ACC112 (cell line): ENCODE data around the gene MCF2L.
"Not testable (repeated sequence)": the region's sequence is repeated elsewhere in the genome, so short reads cannot be mapped to it uniquely, and the experiment has no call there.

ENCODE experiments used
- H2AFZ ChIP-seq: fragments of 200-600 bp; sonication (generic); one replicate; pipeline ENCODE4 v1.6.0; 2017; ENCODE audit warnings: antibody characterized with exemption, low read length; ENCODE audit not compliant: unreplicated experiment
- H3K27ac ChIP-seq: fragments of 200-600 bp; sonication (generic); 2 replicates; pipeline ENCODE4 v1.5.1; 2014; ENCODE audit warnings: low read depth, mild to moderate bottlenecking, antibody characterized with exemption, low read length, moderate library complexity
- H3K27me3 ChIP-seq: fragments of 200-600 bp; sonication (generic); 2 replicates; pipeline ENCODE4 v1.6.1; 2014; ENCODE audit warnings: mild to moderate bottlenecking, antibody characterized with exemption, low read length, moderate library complexity, mixed read lengths; ENCODE audit not compliant: insufficient read depth
- H3K36me3 ChIP-seq: fragments of 200-600 bp; sonication (generic); 2 replicates; pipeline ENCODE4 v1.6.1; 2016; ENCODE audit warnings: mild to moderate bottlenecking, antibody characterized with exemption, low read length, moderate library complexity, mixed read lengths; ENCODE audit not compliant: insufficient read depth
- H3K4me1 ChIP-seq: fragments of 200-600 bp; sonication (generic); one replicate; pipeline ENCODE4 v1.6.1; 2016; ENCODE audit warnings: low read length, mixed read lengths; ENCODE audit not compliant: insufficient read depth, unreplicated experiment, control insufficient read depth
- H3K4me3 ChIP-seq: fragments of 200-600 bp; sonication (generic); 2 replicates; pipeline ENCODE4 v1.5.1; 2014; ENCODE audit warnings: mild to moderate bottlenecking, low read depth, low read length
- H3K79me2 ChIP-seq: fragments of 200-600 bp; sonication (generic); one replicate; pipeline ENCODE4 v1.6.0; 2016; ENCODE audit warnings: low read length; ENCODE audit not compliant: control insufficient read depth, unreplicated experiment, insufficient read depth

The MCF2L gene

GRCh38 chr13:113028336-113029060 is 59.5 kb downstream of the MCF2L start:
- H2AFZ ChIP-seq = no peak overlapping the region
- no peaks in the 10 kb centered on the region for H3K36me3 ChIP-seq
- H3K4me1 ChIP-seq = no peaks in the 10 kb centered on the region
- H3K4me3 ChIP-seq = no peak overlapping the region
- no peaks in the 10 kb centered on the region for H3K79me2 ChIP-seq
- no peak overlapping the region for H3K27ac ChIP-seq
- H3K27me3 ChIP-seq = peaks cover 42% of the 10 kb centered on the region

- no peak overlapping the region for H2AFZ ChIP-seq
- no peaks in the 10 kb centered on the region for H3K36me3 ChIP-seq
- H3K79me2 ChIP-seq = no peaks in the 10 kb centered on the region
- peaks cover 36% of the 10 kb centered on the region for H3K27me3 ChIP-seq
- H3K4me1 ChIP-seq = no peaks in the 10 kb centered on the region
- H3K27ac ChIP-seq = no peak overlapping the region
- no peak overlapping the region for H3K4me3 ChIP-seq
Observed at GRCh38 chr13:113029061-113029445, 60.0 kb downstream of the MCF2L start.

DNA sequence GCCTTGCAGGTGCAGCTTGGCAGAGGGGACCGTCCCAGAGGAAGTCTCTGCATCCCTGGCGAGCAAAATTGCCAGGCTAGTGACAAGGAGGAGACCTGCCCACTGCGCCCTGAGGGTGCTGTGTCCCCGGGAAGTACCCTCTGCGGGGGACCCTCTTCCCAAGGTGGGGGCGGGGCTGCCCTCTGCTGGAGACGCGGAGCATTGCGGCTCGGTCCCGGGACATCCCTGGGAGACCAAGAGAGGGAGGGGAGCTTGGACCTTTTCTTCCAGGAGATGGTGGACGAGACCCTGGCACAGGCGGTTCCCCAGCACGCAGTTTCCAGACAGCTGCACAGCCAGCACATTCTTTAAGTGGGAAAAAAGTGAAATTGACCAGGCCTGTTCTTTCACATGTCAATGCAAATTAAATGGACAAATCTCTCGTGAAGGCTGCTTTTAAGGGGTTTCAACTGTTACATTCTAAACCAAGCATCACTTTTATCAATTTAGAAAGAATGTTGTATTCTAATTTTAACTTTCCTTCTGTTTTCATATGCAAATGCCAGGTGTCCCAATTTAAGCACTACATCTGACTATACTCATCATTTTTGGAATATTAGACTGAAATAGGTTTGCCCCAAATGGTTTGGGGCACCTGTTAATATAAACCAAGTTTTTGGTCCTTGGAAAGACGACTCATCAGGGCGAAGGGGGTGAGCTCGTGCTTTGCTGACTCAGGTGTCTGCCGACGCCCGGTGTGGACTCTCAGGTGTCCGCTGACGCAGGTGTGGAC is 60.7 kb downstream of the MCF2L start:
- Histone ChIP-seq H3K36me3 (no peaks in the 10 kb centered on the region), H2AFZ (no peak overlapping the region), H3K79me2 (no peaks in the 10 kb centered on the region), H3K4me3 (no peak overlapping the region), H3K27me3 (peaks cover 30% of the 10 kb centered on the region), H3K4me1 (no peaks in the 10 kb centered on the region), H3K27ac (no peak overlapping the region)

DNA sequence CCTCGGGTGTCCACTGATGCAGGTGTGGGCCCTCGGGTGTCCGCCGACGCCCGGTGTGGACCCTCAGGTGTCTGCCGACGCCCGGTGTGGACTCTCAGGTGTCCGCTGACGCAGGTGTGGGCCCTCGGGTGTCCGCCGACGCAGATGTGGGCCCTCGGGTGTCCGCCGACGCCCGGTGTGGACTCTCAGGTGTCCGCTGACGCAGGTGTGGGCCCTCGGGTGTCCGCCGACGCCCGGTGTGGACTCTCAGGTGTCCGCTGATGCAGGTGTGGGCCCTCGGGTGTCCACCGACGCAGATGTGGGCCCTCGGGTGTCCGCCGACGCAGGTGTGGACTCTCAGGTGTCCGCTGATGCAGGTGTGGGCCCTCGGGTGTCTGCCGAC is 61.2 kb downstream of the MCF2L start:
- H3K36me3 ChIP-seq, H3K79me2 ChIP-seq, H2AFZ ChIP-seq, H3K4me3 ChIP-seq, H3K27ac ChIP-seq, H3K4me1 ChIP-seq: not testable (repeated sequence)
- H3K27me3 ChIP-seq = peaks cover 28% of the 10 kb centered on the region

DNA sequence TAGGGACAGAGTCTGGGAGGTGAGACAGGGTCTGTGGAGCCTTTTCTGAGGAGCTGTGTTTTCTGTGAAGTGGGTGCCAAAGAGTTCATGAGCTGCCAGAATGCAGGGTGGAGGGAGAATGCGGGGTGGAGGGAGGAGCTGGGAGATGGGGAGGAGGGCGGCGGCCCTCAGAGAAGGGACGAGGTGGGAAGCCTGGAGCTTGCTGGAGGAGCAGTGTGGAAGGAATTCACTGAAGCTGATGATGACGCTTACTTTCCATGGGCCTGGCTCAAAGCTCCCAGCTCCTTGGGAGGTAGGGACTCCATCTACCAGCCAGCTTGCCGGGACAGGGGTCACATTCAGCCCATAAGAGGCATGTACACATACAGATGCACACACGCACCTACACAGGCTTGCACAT is 62.5 kb downstream of the MCF2L start:
- no peaks in the 10 kb centered on the region for H3K36me3 ChIP-seq
- H3K27ac ChIP-seq = no peak overlapping the region
- no peak overlapping the region for H3K4me3 ChIP-seq
- H3K4me1 ChIP-seq = no peaks in the 10 kb centered on the region
- H2AFZ ChIP-seq = no peak overlapping the region
- H3K27me3 ChIP-seq = peaks cover 24% of the 10 kb centered on the region
- H3K79me2 ChIP-seq = no peaks in the 10 kb centered on the region

DNA sequence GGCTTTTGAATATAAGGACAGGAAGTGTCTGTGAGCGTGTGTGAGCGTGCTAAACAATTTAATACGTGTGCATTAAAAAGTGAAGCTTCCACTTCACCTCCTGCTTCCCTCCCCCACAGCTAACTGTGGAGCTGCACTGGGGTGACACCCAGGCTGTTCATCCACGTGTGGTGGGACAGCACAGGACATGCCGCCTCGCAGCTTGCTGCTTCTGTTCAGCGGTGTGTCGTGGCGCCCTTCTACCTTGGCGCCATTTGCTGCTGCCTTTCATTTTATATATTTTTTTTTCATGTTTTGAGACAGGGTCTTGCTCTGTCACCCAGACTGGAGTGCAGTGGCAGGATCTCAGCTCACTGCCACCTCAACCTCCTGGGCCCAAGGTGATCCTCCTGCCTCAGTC is 63.3 kb downstream of the MCF2L start:
- Histone ChIP-seq H3K4me1 (no peaks in the 10 kb centered on the region), H3K4me3 (no peak overlapping the region), H3K27ac (no peak overlapping the region), H3K36me3 (no peaks in the 10 kb centered on the region), H3K79me2 (no peaks in the 10 kb centered on the region), H3K27me3 (peaks cover 16% of the 10 kb centered on the region), H2AFZ (no peak overlapping the region)

- H3K4me3 ChIP-seq = no peak overlapping the region
- no peak overlapping the region for H3K27ac ChIP-seq
- H3K36me3 ChIP-seq = no peaks in the 10 kb centered on the region
- no peaks in the 10 kb centered on the region for H3K4me1 ChIP-seq
- peaks cover 12% of the 10 kb centered on the region for H3K27me3 ChIP-seq
- H2AFZ ChIP-seq = no peak overlapping the region
- H3K79me2 ChIP-seq = no peaks in the 10 kb centered on the region
Observed at GRCh38 chr13:113033054-113033850, 64.2 kb downstream of the MCF2L start.

GRCh38 chr13:113034451-113035212 is 65.6 kb downstream of the MCF2L start:
- no peak overlapping the region for H3K27ac ChIP-seq
- no peak overlapping the region for H2AFZ ChIP-seq
- no peaks in the 10 kb centered on the region for H3K4me1 ChIP-seq
- H3K36me3 ChIP-seq = no peaks in the 10 kb centered on the region
- no peaks in the 10 kb centered on the region for H3K79me2 ChIP-seq
- H3K4me3 ChIP-seq = 0 out of 2 replicates have a peak overlapping the region, but pooled peaks have one; percentile 43
- H3K27me3 ChIP-seq = peaks cover 18% of the 10 kb centered on the region

GRCh38 chr13:113035213-113035800 is 66.3 kb downstream of the MCF2L start:
- no peaks in the 10 kb centered on the region for H3K36me3 ChIP-seq
- no peaks in the 10 kb centered on the region for H3K79me2 ChIP-seq
- H3K4me1 ChIP-seq = no peaks in the 10 kb centered on the region
- peak overlapping the region; percentile 43 for H3K4me3 ChIP-seq
- peaks cover 23% of the 10 kb centered on the region for H3K27me3 ChIP-seq
- no peak overlapping the region for H2AFZ ChIP-seq
- H3K27ac ChIP-seq = no peak overlapping the region

GRCh38 chr13:113036401-113036800 is 67.4 kb downstream of the MCF2L start:
- no peak overlapping the region for H3K4me3 ChIP-seq
- H2AFZ ChIP-seq = no peak overlapping the region
- H3K79me2 ChIP-seq = no peaks in the 10 kb centered on the region
- H3K27ac ChIP-seq = no peak overlapping the region
- peaks cover 23% of the 10 kb centered on the region for H3K27me3 ChIP-seq
- no peaks in the 10 kb centered on the region for H3K4me1 ChIP-seq
- H3K36me3 ChIP-seq = no peaks in the 10 kb centered on the region
